NCI-H1930 (cell line): Measurements from ENCODE around the gene FBXL19.

ENCODE experiments used
- DNase-seq, 2 experiments: peaks; one replicate each; lab custom pipeline; 2025; lab: John Stamatoyannopoulos, UW

Gene FBXL19

GRCh38 chr16:30944352-30944751 is 21.0 kb downstream of the FBXL19 start:
- DNase-seq, result no peak

- DNase-seq, result no peak
Measured at GRCh38 chr16:30946671-30947540, 23.5 kb downstream of the FBXL19 start.

- no peak for DNase-seq
Measured at GRCh38 chr16:30947541-30947858, 24.1 kb downstream of the FBXL19 start.

- DNase-seq, result peak; percentile 88 to 94
Measured at GRCh38 chr16:30947859-30948666, 24.7 kb downstream of the FBXL19 start.

- peak in 1 of 2 experiments; percentile 44 for DNase-seq
Measured at GRCh38 chr16:30948667-30949649, 25.6 kb downstream of the FBXL19 start, which contains the start of gene ORAI3. ORAI3 (plus strand) TSS chr16:30949068; CDS start chr16:30949290, 222 bp downstream.

GRCh38 chr16:30949650-30950515 is 26.5 kb downstream of the FBXL19 start:
- DNase-seq, result no peak

- DNase-seq, result no peak
Measured at GRCh38 chr16:30950516-30951065, 27.2 kb downstream of the FBXL19 start.

- no peak for DNase-seq
Measured at GRCh38 chr16:30951193-30951592, 27.8 kb downstream of the FBXL19 start.

- no peak for DNase-seq
Measured at GRCh38 chr16:30951750-30952149, 28.4 kb downstream of the FBXL19 start.

GRCh38 chr16:30953111-30953510 is 29.7 kb downstream of the FBXL19 start:
- no peak for DNase-seq

- peak; percentile 81 to 85 for DNase-seq
Measured at GRCh38 chr16:30953511-30954124, 30.2 kb downstream of the FBXL19 start.

GRCh38 chr16:30954993-30955392 is 31.6 kb downstream of the FBXL19 start:
- no peak for DNase-seq

- peak; percentile 75 to 80 for DNase-seq
Measured at GRCh38 chr16:30956601-30957455, 33.5 kb downstream of the FBXL19 start.

GRCh38 chr16:30957456-30958174 is 34.2 kb downstream of the FBXL19 start, which contains the start of gene SETD1A:
SETD1A (plus strand) TSS chr16:30957754; CDS start chr16:30958732, 978 bp downstream.
- peak; percentile 93 to 96 for DNase-seq

GRCh38 chr16:30958175-30959079 is 35.1 kb downstream of the FBXL19 start:
- peak; percentile 82 to 83 for DNase-seq

- DNase-seq, result no peak
Measured at GRCh38 chr16:30961384-30961783, 38.0 kb downstream of the FBXL19 start.

GRCh38 chr16:30963925-30964511 is 40.6 kb downstream of the FBXL19 start:
- no peak for DNase-seq
